ENCODE measurements around the gene CD14. TPM values are rescaled to one million over a fixed set of nuclear protein-coding genes. Genes with fewer than 3 reads are reported as not detected.
"Not testable (repeated sequence)": the region's sequence is repeated elsewhere in the genome, so short reads cannot be mapped to it uniquely, and the experiment has no call there.

Gene CD14
- polyA plus RNA-seq, 1 donor: 30.9 TPM

GRCh38 chr5:140634103-140634502, 1.1 kb upstream of the CD14 start:
- DNase-seq: no peak

- DNase-seq: no peak
These were observed 526 bp upstream of the CD14 start for GRCh38 chr5:140633501-140633900.

- peak; percentile 54 for DNase-seq
These were observed 482 bp downstream of the CD14 start for GRCh38 chr5:140632366-140633020.

GRCh38 chr5:140631831-140632365, 1.1 kb downstream of the CD14 start:
- DNase-seq: no peak

- no peak for DNase-seq
These were observed 1.9 kb downstream of the CD14 start for GRCh38 chr5:140631036-140631417.

GRCh38 chr5:140630292-140631035, 2.5 kb downstream of the CD14 start:
- no peak for DNase-seq

GRCh38 chr5:140628711-140629110, 4.3 kb downstream of the CD14 start:
- no peak for DNase-seq

GRCh38 chr5:140627972-140628371, 5.0 kb downstream of the CD14 start:
- no peak for DNase-seq

GRCh38 chr5:140624886-140625285, 8.1 kb downstream of the CD14 start:
- not testable (repeated sequence) for DNase-seq

GRCh38 chr5:140623061-140623460, 9.9 kb downstream of the CD14 start:
- not testable (repeated sequence) for DNase-seq

- no peak for DNase-seq
These were observed 10.7 kb downstream of the CD14 start for GRCh38 chr5:140622301-140622700.

- no peak for DNase-seq
These were observed 21.9 kb downstream of the CD14 start for GRCh38 chr5:140611020-140611521.

- DNase-seq: no peak
These were observed 23.8 kb downstream of the CD14 start for GRCh38 chr5:140609126-140609525.

GRCh38 chr5:140608722-140609121, 24.3 kb downstream of the CD14 start:
- DNase-seq: no peak

- no peak for DNase-seq
These were observed 25.9 kb downstream of the CD14 start for GRCh38 chr5:140607031-140607430.

GRCh38 chr5:140605879-140606278, 27.1 kb downstream of the CD14 start:
- DNase-seq: no peak

GRCh38 chr5:140603734-140604133, 29.2 kb downstream of the CD14 start:
- DNase-seq: no peak

- DNase-seq: not testable (repeated sequence)
These were observed 29.6 kb downstream of the CD14 start for GRCh38 chr5:140603446-140603698.

- no peak for DNase-seq
These were observed 30.8 kb downstream of the CD14 start for GRCh38 chr5:140602147-140602546.

- no peak for DNase-seq
These were observed 32.9 kb downstream of the CD14 start for GRCh38 chr5:140600096-140600495.

GRCh38 chr5:140598836-140599235, 34.1 kb downstream of the CD14 start:
- no peak for DNase-seq

GRCh38 chr5:140596321-140596741, 36.6 kb downstream of the CD14 start:
- no peak for DNase-seq

- peak; percentile 19 for DNase-seq
These were observed 37.3 kb downstream of the CD14 start for GRCh38 chr5:140595538-140596300.
